ENCODE data around the gene GNA12.

The GNA12 gene

DNA sequence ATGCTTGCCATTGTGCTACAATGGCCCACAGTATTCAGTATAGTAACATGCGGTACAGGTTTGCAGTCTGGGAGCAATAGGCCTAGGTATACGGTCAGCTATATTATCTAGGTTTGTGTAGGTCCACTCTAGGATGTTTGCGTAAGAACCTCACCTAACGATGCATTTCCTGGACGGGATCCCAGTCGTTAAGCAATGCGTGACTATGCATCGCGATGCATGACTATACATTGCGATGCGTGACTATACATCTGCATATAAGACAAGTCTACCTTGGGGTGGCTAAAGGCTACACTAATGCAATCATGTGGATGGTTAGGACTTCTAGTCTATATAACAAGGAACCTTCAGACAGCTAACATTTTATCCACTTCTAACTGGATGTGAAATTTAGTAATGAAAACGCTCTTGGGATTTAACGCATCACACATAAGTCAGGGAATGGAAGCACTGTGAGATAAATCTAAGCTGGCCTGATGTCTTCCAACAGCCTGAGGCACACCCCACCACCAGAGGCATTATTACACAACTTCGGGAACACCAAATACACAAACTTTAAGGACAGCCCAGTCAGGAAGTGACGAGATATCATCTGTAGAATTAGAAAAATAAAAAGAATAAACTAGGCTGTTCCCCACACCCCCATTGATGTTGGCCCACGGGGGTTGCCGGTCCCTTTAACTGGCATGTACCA is 9.2 kb downstream of the GNA12 start:
- no peak for DNase-seq

GRCh38 chr7:2833083-2833910 is 10.8 kb downstream of the GNA12 start:
- no peak for DNase-seq

DNA sequence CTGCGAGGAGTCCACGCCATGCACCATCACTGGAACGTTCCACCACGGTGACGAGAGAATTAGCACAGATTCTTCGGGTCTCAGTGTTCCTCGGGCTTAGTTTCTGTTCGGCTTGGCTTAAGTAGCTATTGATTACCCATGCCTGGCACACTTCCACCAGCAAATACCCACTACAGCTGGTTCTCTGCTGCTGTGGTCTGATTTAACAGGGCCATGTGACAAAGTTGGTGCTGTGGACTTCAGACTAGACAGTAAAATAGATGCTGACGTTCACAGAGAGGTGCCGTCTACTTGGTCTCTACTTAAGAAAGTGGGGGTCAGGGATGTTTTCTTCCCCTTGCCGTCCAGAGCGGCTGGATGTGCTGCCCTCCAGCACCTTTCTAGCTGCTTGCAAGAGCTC is 11.6 kb downstream of the GNA12 start:
- DNase-seq = no peak

DNA sequence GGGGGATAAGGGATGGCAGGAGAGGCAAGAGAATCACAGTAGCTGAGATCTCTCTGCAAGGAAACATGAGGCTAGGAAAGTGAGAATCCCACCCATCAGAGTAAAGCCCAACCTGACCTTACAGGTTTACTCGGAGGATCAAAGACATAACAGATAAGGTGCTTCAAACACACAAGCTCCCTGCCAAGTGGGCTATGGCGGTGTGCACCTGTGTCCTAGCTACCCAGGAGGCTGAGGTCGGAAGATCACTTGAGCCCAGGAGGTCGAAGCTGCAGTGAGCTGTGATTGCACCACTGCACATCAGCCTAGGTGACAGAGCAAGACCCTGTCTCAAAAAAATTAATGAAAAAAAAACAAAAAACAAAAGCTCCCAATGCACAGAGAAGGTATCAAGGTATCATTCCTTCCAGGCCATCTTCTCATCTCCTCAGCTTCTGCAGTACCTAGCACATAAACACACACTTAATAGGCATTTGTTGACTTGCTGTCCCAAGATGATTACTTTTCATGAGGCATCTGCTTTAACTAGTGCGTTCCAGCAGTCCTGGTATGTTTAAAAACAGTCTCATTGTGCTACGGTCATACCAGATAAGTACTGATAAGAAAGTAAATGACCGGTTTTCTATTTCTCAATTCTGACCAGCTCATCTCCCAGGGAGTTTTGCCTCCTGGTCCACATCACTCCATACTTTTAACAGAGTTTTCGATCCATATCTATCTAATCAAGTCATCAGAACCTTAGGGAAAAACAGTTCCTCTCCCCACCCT is 13.3 kb downstream of the GNA12 start:
- DNase-seq = no peak

- no peak for DNase-seq
Observed at GRCh38 chr7:2829040-2829439, 15.1 kb downstream of the GNA12 start.

- no peak for DNase-seq
Observed at GRCh38 chr7:2826771-2827170, 17.3 kb downstream of the GNA12 start.

DNA sequence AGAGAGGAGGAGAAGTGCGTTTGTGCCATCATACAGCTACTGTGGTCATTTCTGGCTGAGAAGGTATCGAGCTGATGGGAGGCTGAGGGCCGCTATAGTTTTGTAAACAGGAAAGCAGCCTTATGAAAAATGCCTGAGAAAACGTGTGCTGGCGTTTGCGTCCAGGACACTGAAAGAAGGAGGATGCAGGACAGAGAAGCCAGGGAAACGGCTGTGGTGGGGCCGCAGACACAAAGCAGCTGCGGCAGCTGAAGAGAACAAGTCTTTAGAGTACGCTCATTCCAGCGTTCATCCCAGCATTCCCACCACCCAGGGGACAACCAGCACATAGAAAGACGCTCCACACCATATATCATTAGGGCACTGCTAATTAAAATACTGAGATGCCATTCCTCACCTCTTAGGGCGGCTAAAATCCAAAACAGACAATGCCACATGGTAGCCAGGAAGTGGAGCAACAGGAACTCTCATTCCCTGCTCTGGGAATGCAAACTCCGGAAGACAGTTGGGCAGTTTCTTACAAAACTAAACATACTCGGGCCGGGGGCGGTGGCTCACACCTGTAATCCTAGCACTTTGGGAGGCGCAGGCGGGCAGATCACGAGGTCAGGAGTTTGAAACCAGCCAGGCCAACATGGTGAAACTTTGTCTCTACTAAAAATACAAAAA is 18.4 kb downstream of the GNA12 start:
- DNase-seq = no peak

DNA sequence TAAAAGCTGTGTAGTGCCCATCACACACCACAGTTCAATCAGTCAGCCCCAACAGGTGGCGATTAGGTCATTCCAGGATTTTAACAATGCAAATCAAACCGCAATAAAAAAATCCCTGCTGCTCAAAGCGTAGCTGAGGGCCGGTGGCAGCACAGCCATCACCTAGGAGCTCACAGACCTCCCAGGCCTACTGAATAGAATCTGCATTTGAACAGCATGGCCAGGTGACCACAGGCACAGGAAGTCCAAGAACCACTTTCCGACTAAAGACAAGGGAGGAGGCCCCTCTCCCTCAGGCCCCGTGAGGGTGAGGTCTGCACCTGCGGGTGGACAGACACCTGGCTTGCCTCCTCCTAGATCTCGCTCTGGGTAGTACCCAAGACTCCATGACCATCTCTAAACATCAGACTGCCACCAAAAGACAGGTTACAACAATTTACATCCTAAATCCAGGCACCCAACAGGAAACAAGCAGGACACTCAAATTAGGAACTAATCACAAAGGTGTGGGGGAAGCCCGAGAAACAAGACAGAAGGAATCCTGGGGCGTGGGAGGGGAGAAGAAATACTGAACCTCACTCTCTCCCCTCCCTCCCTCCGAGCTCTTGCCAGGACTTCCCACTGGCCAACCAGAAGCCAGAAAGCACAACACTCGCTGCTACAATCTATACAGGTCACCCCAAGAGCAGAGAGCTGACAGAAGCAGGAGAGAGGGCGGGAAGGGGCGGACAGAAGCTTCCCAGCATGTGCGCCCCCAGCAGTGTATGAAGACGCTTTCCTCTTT is 19.2 kb downstream of the GNA12 start:
- no peak for DNase-seq

GRCh38 chr7:2824026-2824677 is 20.0 kb downstream of the GNA12 start:
- DNase-seq = no peak

DNA sequence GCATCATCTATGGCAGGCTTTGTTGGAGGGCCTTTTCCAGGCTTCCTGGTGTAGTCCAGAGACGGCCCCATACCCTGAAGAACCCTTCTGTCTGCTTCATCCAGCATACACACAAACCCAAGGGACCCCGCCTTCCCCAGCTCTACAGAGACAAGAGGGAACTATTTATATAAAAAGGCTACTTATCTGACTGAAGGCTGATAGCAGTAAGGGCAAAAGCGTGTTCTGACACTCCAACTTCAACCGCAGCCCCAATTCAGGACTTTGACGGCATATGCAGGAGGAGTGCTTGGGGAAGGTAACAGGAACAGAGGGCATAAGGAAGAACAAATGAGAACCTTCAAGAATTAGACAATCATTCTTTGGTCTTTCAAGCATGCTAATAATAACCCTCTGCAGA is 21.0 kb downstream of the GNA12 start:
- DNase-seq = no peak

GRCh38 chr7:2821842-2822507 is 22.1 kb downstream of the GNA12 start:
- no peak for DNase-seq

GRCh38 chr7:2821161-2821841 is 22.8 kb downstream of the GNA12 start:
- no peak for DNase-seq

DNA sequence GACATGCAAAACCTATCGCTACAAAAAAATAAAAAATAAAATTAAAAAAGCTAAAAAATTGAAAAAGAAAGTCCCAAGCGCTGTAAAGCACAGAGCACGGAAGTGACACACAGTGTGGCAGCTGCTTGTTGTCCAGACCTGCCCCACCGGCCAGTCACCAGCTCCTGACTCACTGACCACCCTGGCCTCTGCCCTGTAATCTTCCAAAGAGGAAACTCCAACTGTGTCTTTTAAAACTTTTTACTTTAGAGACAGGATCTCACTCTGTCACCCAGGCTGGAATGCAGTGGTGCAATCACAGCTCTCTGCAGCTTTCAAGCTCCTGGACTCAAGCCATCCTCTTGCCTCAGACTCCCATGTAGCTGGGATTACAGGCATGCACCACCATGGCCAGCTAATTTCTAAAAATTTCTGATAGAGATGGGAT is 23.6 kb downstream of the GNA12 start:
- no peak for DNase-seq

- DNase-seq = no peak
Observed at GRCh38 chr7:2819954-2820397, 24.1 kb downstream of the GNA12 start.

DNA sequence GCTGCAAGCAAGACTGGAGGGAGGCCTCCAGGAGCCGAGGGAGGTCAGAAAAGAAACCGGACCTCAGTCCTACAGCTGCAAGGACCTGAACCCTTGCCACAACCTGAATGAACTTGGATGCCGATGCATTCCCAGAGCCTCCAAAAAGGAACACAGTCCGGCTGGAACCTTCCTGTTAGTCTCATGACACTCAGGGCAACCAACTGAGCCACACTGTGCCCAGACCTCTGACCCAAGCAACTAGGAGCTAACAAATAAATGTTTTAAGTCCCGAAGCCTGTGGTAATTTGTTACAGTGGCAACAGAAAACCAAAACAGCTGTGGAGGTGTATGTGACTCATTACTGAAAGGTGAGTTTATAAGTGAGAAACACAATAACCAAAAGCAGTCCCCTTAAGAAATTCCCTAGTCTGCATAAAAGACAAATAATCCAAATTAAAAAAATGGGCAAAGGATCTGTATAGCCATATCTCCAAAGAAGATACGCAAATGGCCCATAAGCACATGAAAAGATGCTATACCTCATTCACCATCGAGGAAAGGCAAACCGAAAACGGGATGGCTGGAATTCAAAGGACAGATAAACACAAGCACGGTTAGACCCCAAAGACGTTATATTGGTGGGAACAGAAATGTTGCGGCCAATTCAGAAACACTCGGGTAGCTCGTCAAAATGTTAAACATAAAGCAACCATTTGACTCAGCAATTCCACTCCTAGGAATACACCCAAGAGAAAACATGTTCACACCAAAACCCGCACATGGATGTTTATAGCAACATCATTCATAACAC is 24.8 kb downstream of the GNA12 start:
- no peak for DNase-seq

DNA sequence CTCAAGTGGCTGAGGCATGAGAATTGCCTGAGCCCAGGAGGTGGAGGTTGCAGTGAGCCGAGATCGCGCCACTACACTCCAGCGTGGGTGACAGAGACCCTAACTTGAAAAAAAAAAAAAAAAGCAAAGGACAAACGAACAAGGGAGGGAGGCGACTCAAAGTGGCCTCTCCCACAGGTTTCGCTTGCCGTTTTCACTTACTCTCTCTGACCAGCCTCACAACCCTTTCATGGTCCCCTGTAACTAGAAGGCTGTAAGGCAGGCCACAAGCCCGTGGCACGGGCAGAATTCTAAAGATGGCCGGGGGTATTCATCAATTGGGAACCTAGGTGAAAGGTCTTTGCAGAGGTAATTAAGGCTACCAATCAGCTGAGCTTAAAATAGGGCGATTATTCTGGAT is 25.5 kb downstream of the GNA12 start:
- no peak for DNase-seq

GRCh38 chr7:2818121-2818520 is 26.0 kb downstream of the GNA12 start:
- DNase-seq = no peak

DNA sequence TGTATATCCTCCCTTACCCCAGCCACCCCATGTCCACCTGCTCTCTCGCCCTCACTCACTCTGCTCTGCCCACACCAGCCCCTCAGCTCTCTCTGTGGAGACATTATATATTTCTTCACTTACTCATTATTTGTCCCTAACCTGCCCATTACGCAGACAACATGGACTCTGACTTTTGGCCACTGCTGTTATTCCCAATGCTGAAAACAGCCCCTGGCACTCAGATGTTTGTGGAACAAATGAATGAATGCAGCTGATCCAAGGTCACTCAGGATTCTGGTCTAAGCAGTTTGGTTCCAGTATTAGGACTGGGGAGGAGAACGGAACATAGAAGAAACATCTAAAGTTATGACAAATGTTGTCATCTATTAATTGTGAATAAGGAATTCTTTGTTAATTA is 26.7 kb downstream of the GNA12 start:
- DNase-seq = no peak

GRCh38 chr7:2815875-2816245 is 28.2 kb downstream of the GNA12 start:
- no peak for DNase-seq

Measured in CD4-positive, alpha-beta T cell treated with Interleukin-12 subunit alpha and Interleukin-12 subunit beta, for 1 hour (primary cell).